T-helper 1 cell treated with Interleukin-12 subunit alpha and Interleukin-12 subunit beta and Interleukin-4 antibody, amounts not matched to agents 30 μg/mL and 1 μg/mL, for 36 hours (primary cell): ENCODE data around the gene TXNDC16.
A peak's percentile ranks its signal among the peaks of the same experiment; 100 is the strongest.
"Not testable (repeated sequence)": the region's sequence is repeated elsewhere in the genome, so short reads cannot be mapped to it uniquely, and the experiment has no call there.

Source experiments
- H3K27ac Mint-ChIP-seq: one replicate; pipeline ENCODE4 v1.8.0; 2021; ENCODE audit warnings: mild to moderate bottlenecking, mixed read lengths
- H3K27me3 Mint-ChIP-seq: one replicate; pipeline ENCODE4 v1.8.0; 2021; ENCODE audit warnings: low read depth, mixed read lengths
- H3K36me3 Mint-ChIP-seq: one replicate; pipeline ENCODE4 v1.8.0; 2021; ENCODE audit warnings: low read depth, mixed read lengths
- H3K4me1 Mint-ChIP-seq: one replicate; pipeline ENCODE4 v1.8.0; 2021; ENCODE audit warnings: low read depth, mixed read lengths
- H3K4me3 Mint-ChIP-seq: one replicate; pipeline ENCODE4 v1.8.0; 2021; ENCODE audit warnings: mild to moderate bottlenecking, moderate library complexity, mixed read lengths
- H3K9me3 Mint-ChIP-seq: one replicate; pipeline ENCODE4 v1.8.0; 2021; ENCODE audit warnings: mixed read lengths

Gene TXNDC16

DNA sequence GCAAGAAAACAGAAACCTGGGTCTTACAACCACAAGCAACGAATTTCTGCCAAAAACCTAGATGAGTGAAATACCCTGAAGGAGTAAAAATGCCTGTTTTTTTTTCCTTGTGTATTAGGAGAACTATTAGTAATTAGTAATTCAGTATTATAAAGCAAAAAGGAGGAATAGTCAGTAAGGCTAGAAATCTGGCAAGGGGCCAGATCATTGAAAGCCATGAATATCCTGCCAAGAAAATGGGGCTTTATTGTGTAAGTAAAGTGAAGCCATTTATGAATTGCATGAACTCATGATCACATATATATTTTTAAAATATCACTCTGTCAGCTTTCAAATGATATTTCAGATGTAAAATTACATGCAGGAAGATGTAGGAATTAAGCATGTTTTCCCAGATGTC is 57.9 kb downstream of the TXNDC16 start:
- peaks cover 19% of the 10 kb centered on the region for H3K9me3 Mint-ChIP-seq
- peaks cover 38% of the 10 kb centered on the region for H3K36me3 Mint-ChIP-seq
- H3K4me3 Mint-ChIP-seq = no peak overlapping the region
- no peaks in the 10 kb centered on the region for H3K4me1 Mint-ChIP-seq
- no peak overlapping the region for H3K27ac Mint-ChIP-seq
- no peaks in the 10 kb centered on the region for H3K27me3 Mint-ChIP-seq

DNA sequence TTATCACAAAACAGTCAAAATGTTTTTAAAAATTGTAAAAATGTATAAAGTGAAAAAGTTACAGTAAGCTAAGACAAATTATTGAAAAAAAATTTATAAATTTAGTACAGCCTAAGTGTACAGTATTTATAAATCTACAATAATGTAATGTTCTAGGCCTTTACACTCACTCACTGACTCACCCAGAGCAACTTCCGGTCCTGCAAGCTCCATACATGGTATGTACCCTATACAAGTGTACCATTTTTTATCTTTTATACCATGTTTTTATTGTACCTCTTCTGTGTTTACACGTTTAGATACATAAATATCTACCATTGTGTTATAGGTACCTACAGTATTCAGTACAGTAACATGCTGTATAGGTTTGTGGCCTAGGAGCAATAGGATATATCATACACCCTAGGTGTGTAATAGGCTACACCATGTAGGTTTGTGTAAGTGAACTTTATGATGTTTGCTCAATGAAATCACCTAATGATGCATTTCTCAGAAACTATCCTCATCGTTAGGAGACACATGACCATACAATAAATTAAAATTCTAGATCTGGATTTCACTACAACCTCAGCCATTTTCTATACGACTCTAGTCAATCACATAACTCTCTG is 66.8 kb downstream of the TXNDC16 start:
- Mint-ChIP-seq H3K27ac (no peak overlapping the region), H3K27me3 (no peaks in the 10 kb centered on the region), H3K36me3 (peaks cover 17% of the 10 kb centered on the region), H3K4me1 (peaks cover 6% of the 10 kb centered on the region), H3K9me3 (no peaks in the 10 kb centered on the region), H3K4me3 (no peak overlapping the region)

DNA sequence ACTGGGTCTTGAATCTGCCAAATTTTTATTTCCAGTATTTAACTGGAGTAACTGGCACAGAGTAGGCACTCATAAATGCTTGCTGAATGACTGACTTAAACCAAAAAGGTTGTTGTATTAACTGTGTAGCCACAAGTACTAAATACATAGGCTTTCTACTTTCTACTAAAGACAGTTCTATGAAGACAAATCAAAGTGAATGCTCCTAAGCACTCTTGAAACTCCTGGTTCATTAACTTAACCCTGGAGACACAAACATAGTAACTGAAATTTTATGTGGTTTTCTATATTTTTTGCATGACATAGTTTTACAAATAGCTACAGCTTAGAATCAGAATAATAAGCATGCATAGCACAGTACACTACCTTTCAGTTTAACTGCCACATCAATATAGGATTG is 70.4 kb downstream of the TXNDC16 start:
- Mint-ChIP-seq H3K27me3 (no peaks in the 10 kb centered on the region), H3K36me3 (peaks cover 40% of the 10 kb centered on the region), H3K27ac (no peak overlapping the region), H3K4me1 (peaks cover 15% of the 10 kb centered on the region), H3K9me3 (peaks cover 25% of the 10 kb centered on the region), H3K4me3 (no peak overlapping the region)

DNA sequence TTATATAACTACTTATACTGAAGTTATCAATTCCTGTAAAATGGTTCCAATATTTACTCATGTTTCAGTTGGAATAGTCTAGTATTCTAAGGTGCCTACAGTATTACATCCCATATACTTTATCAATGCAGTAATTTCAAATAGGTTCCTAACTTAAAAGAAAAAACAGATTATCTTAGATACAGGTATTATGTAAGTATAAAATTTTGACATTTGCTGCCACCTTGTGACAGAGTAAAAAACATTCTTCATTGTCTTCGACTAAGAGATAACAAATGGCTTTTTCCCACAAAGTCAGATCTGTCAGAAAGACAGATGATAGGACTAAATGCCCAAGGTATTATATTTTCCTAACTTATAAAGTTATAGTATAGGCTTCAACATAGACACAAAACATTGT is 78.7 kb downstream of the TXNDC16 start:
- no peak overlapping the region for H3K27ac Mint-ChIP-seq
- H3K4me3 Mint-ChIP-seq = no peak overlapping the region
- peaks cover 38% of the 10 kb centered on the region for H3K36me3 Mint-ChIP-seq
- H3K9me3 Mint-ChIP-seq = peaks cover 22% of the 10 kb centered on the region
- H3K27me3 Mint-ChIP-seq = no peaks in the 10 kb centered on the region
- H3K4me1 Mint-ChIP-seq = peaks cover 23% of the 10 kb centered on the region

DNA sequence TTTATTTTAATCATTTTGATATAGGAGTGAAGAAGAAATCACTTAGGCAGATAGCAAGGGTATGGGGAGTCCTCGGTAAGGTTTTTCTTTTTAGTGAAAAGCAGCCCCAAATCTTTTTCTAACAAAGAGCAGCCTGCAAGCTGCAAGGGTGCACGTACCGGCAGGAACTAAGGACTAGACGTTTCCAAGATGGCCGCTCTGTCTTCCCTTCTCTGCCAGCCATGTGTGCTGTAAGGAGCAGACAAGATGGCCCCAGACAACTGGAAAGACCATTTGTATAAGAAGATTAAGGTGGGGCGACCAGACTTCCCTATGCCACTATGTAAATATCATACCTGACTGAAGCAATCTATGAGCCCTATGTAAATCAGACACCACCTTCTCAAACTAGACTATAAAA is 79.6 kb downstream of the TXNDC16 start:
- no peak overlapping the region for H3K27ac Mint-ChIP-seq
- peaks cover 39% of the 10 kb centered on the region for H3K36me3 Mint-ChIP-seq

DNA sequence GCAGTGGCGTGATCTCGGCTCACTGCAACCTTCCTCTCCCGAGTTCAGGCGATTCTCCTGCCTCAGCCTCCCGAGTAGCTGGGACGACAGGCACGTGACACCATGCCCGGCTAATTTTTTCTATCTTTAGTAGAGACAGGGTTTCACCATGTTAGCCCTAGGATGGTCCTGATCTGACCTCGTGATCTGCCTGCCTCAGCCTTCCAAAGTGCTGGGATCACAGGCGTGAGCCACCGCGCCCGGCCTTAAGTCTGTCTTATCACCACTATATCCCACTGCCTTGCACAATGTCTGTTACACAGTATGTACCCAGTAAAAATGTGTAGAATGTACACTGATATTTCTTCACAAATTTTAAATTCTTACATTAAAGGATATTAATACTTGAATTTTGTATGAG is 80.1 kb downstream of the TXNDC16 start:
- not testable (repeated sequence) for H3K27ac Mint-ChIP-seq, H3K4me3 Mint-ChIP-seq, H3K27me3 Mint-ChIP-seq
- Mint-ChIP-seq H3K4me1 (peaks cover 29% of the 10 kb centered on the region), H3K36me3 (peaks cover 40% of the 10 kb centered on the region), H3K9me3 (peaks cover 13% of the 10 kb centered on the region)

More for the DNA sequence above, 79.6 kb downstream of the TXNDC16 start:
- Mint-ChIP-seq H3K4me1 (peaks cover 24% of the 10 kb centered on the region), H3K9me3 (peaks cover 16% of the 10 kb centered on the region), H3K27me3 (no peaks in the 10 kb centered on the region), H3K4me3 (no peak overlapping the region)

DNA sequence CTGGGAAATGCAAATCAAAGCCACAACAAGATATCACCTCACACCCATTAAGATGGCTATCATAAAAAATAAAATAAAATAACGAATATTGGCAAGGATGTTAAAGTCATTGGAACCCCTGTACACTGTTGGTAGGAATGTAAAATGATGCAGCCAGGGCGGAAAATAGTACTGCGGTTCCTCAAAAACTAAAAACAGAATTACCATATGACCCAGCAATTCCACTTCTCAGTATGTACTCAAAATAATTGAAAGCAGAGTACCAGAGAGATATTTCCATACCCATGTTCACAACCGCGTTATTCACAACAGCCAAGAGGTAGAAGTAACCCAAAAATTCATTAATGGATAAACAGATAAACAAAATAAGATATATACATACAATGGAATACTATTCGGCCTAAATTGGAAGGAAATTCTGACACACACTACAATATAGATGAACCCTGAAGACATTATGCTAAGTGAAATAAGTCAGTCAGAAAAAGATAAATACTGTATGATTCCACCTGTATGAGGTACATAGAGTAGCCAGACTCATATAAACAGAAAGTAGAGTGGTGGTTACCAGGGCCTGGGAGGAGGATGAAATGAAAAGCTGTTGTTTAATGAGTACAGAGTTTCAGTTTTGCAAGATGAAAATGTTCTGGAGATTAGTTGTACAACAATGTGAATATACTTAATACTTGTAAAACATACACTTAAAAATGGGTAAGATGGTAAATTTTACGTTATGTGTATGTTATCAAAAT is 84.6 kb downstream of the TXNDC16 start:
- H3K27me3 Mint-ChIP-seq = no peaks in the 10 kb centered on the region
- H3K4me3 Mint-ChIP-seq = no peak overlapping the region
- H3K36me3 Mint-ChIP-seq = peaks cover 25% of the 10 kb centered on the region
- H3K27ac Mint-ChIP-seq = peak overlapping the region; percentile 18
- no peaks in the 10 kb centered on the region for H3K9me3 Mint-ChIP-seq
- peaks cover 30% of the 10 kb centered on the region for H3K4me1 Mint-ChIP-seq

DNA sequence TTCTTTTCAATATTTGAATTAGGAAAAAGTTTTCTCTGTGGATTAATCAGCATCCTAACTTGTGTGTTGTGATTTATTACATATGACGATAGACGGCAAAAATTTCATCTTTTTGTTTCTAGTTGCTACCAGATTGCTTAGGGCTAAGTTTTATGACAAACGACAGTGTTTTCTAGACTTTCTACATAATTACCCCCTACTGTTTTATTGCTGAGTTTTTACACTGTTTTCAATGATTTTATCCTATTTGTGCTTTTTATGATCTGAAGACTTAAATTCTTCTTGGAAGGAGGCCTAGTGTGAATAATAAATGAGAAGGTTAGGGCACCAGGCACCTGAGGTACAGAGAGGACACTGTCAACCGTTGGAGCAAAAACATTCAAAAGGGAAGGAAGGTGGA is 88.1 kb downstream of the TXNDC16 start:
- H3K4me1 Mint-ChIP-seq = peaks cover 19% of the 10 kb centered on the region
- H3K4me3 Mint-ChIP-seq = no peak overlapping the region
- H3K36me3 Mint-ChIP-seq = peaks cover 38% of the 10 kb centered on the region
- no peak overlapping the region for H3K27ac Mint-ChIP-seq
- H3K9me3 Mint-ChIP-seq = peaks cover 9% of the 10 kb centered on the region
- no peaks in the 10 kb centered on the region for H3K27me3 Mint-ChIP-seq

DNA sequence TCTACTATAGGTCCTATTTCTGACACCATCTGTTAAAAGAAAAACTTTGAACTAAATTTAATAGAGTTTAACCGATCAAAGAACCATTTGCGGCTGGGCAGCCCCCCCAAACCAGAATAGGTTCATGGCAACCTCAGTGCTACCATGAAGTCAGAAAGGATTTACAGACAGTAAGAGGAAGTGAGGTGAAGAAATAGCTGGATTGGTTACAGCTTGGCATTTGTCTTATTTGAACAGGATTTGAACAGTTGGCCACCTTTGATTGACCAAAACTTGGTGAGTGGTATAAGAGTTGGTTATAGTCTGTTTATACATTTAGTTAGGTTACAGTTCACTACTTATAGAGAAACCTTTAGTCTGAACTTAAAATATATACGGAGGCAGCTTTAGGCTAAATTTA is 88.9 kb downstream of the TXNDC16 start:
- Mint-ChIP-seq H3K27me3 (no peaks in the 10 kb centered on the region), H3K4me3 (no peak overlapping the region), H3K9me3 (peaks cover 9% of the 10 kb centered on the region), H3K36me3 (peaks cover 35% of the 10 kb centered on the region), H3K4me1 (peaks cover 21% of the 10 kb centered on the region), H3K27ac (no peak overlapping the region)

DNA sequence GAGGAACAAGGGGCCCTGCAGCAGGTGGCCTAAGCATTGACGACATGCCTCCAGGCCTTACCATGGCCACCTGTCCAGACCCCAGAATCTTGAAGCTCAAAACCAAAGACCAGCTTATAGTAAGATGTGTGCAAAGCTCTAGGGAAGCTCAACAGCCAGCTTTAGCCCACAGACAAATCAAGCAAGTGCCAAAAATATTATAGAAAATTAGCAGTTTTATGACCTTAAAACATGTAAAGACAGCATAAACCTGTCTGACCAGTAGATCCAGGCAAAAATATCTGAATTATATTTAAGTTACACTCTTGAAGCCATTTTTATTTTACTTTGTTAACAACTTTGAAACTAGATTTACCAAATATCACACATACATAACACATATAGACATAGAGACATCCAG is 90.6 kb downstream of the TXNDC16 start:
- peaks cover 38% of the 10 kb centered on the region for H3K36me3 Mint-ChIP-seq
- H3K27ac Mint-ChIP-seq = no peak overlapping the region
- H3K9me3 Mint-ChIP-seq = peaks cover 9% of the 10 kb centered on the region
- H3K4me1 Mint-ChIP-seq = peaks cover 19% of the 10 kb centered on the region
- no peaks in the 10 kb centered on the region for H3K27me3 Mint-ChIP-seq
- no peak overlapping the region for H3K4me3 Mint-ChIP-seq

DNA sequence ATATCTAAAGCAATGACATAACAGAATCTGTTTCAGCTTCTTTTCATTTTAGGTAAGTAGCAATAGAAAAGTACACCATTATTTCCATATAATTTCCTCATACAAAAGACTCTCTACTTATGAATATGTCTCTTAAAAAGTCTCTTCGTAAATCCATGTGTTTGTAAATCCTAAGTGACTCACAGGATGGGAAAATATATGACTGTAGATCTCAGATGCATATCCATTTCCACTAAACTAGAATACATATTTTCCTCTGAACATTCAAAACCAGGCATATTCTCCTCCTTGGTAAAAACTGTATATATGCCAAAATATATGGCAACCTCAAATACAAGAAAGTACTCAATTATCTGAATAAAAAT is 93.6 kb downstream of the TXNDC16 start:
- Mint-ChIP-seq H3K27ac (no peak overlapping the region), H3K4me1 (peaks cover 12% of the 10 kb centered on the region)

DNA sequence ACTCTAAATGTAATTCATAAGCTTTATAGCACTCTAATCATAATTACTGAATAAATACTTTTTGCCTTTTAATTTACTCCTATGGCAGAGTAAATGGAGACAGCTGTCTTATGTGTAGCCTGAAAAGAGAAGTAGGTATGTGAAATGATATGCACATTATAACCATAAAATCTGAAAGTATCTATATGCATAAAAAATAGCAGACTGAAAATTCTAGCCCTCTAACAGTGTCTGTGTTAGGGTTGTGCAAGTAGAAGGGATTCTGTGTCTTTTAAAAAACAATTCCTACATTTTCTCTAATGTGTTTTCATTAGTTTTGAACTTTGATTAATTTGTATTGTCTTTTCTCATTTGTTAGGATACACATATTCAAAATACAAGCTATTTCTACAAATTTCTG is 94.9 kb downstream of the TXNDC16 start:
- H3K36me3 Mint-ChIP-seq = peaks cover 38% of the 10 kb centered on the region
- no peaks in the 10 kb centered on the region for H3K27me3 Mint-ChIP-seq
- no peak overlapping the region for H3K27ac Mint-ChIP-seq
- H3K4me3 Mint-ChIP-seq = no peak overlapping the region
- peaks cover 12% of the 10 kb centered on the region for H3K4me1 Mint-ChIP-seq
- peaks cover 12% of the 10 kb centered on the region for H3K9me3 Mint-ChIP-seq

More for the DNA sequence above, 93.6 kb downstream of the TXNDC16 start:
- Mint-ChIP-seq H3K36me3 (peaks cover 35% of the 10 kb centered on the region), H3K4me3 (no peak overlapping the region), H3K27me3 (no peaks in the 10 kb centered on the region), H3K9me3 (peaks cover 9% of the 10 kb centered on the region)

DNA sequence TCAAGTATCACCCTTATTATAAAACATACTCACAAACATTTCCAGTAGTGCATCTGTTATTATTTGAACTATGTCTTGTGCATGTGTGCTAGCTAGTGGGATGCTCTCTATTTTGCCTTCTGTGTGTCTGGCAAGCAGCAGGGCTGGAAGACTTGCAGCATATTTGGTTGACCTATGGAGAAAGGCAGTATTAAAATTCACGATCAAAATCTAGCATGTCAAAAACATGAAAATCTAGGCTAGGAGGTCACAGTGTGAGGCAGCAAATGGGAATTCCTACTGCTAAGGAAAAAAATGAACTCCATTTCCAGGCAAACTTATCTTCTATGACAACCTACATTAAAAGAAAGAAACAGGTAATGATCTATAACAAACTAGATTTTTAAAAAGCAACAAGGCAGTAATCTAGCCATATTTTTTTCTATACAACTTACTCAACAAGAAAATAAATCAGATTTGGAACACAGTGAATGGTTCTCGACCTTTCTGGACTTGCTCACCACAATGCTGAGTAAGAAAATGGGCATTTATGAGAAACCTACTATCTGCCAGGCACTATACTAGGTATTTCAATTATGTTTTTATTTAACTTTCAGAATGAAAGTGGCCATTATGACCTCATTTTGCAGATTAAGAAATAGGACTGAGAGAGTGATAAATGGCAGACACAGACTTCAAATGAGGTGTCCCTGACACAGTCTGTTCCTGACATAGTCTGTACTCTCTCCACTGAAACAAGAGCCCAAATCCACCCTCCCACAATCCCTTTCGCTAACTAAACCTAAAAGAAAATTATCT is 96.8 kb downstream of the TXNDC16 start:
- no peaks in the 10 kb centered on the region for H3K27me3 Mint-ChIP-seq
- H3K9me3 Mint-ChIP-seq = peaks cover 16% of the 10 kb centered on the region
- no peak overlapping the region for H3K4me3 Mint-ChIP-seq
- peaks cover 45% of the 10 kb centered on the region for H3K36me3 Mint-ChIP-seq
- H3K27ac Mint-ChIP-seq = no peak overlapping the region
- peaks cover 12% of the 10 kb centered on the region for H3K4me1 Mint-ChIP-seq

DNA sequence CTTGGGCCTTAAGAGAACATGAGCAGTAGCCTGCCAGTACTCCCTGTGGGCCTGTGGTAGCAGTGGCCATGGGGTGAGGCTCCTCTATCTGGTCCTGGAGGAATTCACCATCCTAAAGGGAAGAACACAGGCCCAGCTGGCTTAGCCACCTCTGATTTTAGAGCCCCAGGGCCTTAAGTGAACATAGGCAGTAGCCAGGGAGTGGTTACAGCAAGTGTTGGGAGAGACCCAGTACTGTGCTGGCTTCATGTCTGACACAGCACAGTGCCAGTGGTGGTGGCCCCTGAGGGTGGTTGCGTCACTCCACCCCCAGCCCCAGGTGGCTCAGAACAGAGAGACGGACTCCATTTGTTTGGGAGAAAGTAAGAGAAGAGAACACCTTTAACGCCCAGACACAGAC is 105.1 kb downstream of the TXNDC16 start:
- no peak overlapping the region for H3K27ac Mint-ChIP-seq
- peaks cover 55% of the 10 kb centered on the region for H3K36me3 Mint-ChIP-seq
- H3K27me3 Mint-ChIP-seq = no peaks in the 10 kb centered on the region
- peaks cover 15% of the 10 kb centered on the region for H3K4me1 Mint-ChIP-seq
- H3K4me3 Mint-ChIP-seq = no peak overlapping the region
- H3K9me3 Mint-ChIP-seq = peaks cover 40% of the 10 kb centered on the region

DNA sequence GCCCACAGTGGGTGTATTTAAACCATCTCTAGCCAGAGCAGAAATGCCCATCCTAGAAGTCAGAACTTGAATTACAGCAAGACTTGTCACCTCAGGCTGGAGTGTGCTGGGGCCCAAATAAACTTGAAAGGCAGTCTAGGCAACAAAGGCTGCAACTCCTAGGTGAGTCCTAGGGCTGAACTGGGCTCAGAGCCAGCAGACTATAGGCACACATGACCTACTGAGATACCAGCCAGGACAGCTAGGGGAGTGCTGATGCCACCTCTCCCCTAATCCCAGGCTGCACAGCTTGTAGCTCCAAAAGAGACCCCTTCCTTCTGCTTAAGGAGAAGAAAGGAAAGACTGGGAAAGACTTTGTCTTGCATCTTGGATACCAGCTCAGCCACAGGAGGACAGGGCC is 106.0 kb downstream of the TXNDC16 start:
- peaks cover 15% of the 10 kb centered on the region for H3K4me1 Mint-ChIP-seq
- H3K36me3 Mint-ChIP-seq = peaks cover 47% of the 10 kb centered on the region
- no peak overlapping the region for H3K27ac Mint-ChIP-seq
- no peak overlapping the region for H3K4me3 Mint-ChIP-seq
- H3K9me3 Mint-ChIP-seq = peaks cover 35% of the 10 kb centered on the region
- H3K27me3 Mint-ChIP-seq = no peaks in the 10 kb centered on the region
